GDM1 (cell line): Measurements from ENCODE around the gene PPP2R2D.
"Not testable (repeated sequence)": the region's sequence is repeated elsewhere in the genome, so short reads cannot be mapped to it uniquely, and the experiment has no call there.

Experiments
- DNase-seq: peaks from one replicate; lab custom pipeline; 2025; lab: John Stamatoyannopoulos, UW

Gene PPP2R2D

DNA sequence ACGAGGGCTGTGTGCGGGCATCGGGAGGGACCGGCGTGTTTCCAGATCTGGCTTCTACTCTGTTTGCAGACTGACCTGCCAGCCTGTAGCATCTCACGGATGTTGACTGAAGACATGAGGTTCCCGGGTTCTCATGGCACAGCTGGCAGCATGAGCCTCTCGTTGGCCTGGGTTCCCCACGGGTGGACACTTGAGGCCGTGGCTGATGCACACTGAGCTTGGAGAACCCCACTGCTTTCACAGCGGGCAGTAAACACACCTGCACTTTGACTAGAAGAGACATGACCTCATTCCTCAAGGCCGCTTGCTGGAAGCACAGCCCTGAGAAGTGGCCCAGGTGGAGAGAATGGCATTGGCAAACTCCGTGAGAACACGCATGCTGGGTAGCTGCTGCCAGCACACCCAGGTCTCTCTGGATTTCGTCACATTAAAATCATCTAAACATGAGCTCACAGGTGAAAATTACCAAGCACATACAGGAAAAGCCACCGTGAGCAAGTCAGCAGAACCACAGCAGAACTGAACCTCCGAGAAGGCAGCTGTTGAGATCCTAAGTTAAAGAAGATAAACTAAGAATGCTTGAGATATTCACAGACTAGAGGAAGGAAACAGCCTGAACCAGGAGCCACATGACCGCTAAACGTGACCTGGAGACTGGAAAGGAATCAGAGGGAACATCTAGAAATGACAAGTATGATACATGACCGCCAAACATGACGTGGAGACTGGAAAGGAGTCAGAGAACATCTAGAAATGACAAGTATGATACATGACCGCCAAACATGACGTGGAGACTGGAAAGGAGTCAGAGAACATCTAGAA is 48.4 kb downstream of the PPP2R2D start:
- DNase-seq: no peak

DNA sequence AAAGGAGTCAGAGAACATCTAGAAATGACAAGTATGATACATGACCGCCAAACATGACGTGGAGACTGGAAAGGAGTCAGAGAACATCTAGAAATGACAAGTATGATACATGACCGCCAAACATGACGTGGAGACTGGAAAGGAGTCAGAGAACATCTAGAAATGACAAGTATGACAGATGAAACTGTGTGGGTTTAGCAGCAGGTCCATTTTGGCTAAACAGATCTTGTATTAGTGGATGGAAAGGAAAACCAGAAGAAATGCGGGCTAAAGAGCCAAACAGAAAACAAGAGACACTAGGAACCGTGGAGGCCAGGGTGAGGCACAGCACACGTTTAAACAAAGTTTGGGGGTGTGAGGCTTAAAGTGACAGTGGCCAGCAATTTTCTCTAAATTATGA is 49.1 kb downstream of the PPP2R2D start:
- DNase-seq: not testable (repeated sequence)

DNA sequence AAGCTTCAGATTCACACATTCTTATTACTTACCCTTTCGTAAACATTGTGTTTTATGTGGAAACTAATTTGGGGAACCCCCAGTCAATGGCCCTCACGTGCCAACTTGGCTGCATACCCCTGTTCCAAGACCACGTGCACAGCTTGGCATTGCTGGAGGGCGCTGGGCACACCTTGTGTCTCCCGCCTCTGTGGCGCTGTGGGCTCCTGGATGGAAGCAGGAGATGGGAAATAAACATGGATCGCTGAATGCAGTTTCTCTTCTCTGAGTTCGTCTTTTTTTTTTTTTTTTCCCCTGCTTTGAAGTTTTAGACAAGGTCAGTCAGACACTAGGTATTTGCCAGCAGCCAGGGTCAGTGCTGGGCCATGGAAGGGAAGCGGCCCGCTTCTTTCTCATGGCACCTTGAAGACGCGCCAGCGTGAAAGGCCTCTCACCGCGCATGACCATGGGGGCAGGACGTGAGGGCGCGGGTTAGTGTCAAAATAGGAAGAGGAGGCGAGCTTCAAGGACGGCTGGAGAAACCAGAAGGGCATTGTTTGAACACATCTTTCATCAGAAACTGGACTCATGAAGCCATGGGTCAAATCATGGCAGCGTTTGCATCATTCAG is 53.7 kb downstream of the PPP2R2D start:
- DNase-seq: no peak

DNA sequence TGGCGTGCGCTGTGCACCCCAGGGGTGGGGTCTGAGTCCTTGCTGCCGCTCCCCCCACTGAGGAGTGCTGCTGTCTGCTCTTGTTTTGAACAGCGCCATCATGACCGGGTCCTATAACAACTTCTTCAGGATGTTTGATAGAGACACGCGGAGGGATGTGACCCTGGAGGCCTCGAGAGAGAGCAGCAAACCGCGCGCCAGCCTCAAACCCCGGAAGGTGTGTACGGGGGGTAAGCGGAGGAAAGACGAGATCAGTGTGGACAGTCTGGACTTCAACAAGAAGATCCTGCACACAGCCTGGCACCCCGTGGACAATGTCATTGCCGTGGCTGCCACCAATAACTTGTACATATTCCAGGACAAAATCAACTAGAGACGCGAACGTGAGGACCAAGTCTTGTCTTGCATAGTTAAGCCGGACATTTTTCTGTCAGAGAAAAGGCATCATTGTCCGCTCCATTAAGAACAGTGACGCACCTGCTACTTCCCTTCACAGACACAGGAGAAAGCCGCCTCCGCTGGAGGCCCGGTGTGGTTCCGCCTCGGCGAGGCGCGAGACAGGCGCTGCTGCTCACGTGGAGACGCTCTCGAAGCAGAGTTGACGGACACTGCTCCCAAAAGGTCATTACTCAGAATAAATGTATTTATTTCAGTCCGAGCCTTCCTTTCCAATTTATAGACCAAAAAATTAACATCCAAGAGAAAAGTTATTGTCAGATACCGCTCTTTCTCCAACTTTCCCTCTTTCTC is 55.0 kb downstream of the PPP2R2D start:
- DNase-seq: no peak

DNA sequence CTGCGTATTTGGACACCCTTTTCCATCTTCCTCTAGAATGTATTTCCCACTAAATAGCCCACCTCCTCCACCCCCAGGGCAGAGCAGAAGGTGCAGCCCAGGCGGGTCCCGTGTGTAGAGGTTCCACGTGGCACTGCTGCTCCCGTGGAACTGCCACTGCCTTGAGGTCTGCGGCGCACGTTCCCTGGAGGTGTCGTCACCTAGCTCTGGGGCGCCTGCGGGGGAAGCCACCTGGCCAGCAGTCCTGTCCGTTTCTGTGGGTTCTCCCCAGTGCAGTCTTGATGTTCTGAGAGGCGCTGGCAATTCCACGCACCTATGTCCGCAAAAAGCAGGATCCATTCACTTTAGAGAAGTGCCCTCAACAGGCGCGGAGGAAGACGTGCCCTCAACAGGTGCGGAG is 59.0 kb downstream of the PPP2R2D start:
- DNase-seq: no peak

DNA sequence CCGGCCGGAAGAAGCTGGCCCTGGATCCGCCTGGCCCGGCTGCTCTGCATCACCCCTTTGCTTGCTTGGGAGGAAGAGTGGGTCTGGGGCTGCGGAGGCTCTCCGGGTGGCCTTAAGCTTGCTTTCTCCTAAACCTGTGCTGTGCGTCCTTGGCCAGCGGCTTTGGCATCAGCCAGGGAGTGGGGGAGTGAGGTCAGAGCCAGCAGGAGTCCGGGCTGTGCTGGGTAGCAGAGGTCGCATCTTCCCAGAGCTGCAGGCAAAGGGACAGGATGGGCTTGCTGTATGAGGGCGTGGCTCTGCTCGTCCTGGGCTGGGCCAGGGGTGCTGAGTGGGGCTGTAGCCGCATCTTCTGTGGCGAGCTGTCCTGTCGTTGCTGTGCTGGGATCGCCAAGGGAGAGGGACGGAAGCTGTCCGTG is 59.8 kb downstream of the PPP2R2D start:
- DNase-seq: no peak

DNA sequence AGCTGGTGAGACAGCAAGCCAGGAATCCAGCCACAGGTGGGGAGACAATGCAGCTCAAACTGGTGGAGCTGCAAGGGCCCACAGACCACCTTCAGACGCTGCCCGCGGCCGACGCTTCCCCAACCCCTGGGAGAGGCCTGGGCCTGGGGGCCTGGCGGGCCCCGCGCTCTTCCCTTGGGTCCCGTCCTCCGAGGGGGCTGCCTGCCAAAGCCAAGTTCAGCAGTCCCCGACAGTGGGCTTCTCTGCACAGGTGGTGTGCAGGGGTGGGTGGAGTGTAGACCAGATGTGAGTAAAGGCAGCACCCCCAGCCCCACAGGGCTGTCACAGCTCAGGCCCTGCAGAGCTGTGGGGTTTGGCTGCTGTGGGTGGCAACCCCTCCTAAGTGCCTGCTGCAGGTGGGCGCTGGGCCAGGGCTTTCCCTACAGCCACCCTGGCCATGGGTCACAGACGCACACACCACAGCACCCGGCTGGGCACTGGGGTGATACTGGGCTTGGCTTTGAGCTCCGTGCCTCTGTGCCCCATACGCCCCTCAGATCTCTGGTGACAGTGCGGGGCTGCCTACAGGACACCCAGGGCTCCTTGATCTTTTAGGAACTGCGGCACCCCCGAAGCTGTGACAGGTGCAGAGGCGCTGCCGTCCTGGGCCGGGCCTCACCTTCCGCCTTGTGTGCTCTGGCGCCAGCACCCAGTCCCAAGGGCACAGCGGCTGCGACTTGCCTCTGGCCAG is 60.4 kb downstream of the PPP2R2D start:
- DNase-seq: no peak

DNA sequence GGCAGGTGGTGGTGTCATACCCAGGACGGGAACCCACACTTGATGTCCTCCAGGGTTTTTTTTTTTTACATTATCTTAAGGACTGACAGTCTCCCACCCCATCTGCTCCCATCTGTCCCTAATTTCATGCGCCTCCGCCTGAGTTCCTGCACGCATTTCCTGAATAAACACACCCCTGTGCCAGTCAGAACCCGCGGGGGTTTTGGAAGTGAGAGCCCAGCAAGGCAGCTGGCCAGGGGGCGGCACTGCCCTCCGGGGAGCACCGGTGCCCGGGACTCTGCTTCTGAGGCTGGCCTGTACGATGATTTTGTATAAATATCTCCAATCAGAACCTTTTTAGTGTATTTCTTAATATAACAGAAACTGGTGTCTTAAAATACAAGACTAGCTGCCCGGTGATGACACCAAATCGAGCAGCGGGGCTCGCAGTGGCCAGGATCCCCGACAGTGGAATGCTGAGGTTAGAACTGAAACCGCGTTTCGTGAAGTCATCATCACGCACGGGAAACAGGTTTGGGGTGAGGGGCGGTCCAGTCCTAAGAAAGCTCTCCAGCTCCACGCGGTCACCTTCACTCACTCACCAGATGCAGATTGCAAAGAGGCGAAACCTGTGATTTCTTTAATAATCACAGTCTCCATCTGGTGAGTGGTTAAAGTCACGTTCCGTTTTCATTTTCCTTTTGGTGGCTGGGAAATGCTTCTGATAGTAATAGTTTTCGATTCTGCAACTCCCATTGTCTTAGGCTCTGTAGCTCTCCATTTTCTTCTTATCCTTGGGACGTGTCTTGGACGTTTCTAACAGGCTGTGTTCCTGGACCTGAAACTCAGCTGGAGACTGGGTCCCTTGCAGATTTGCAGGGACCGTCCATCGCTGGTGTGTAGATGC is 61.2 kb downstream of the PPP2R2D start:
- no peak for DNase-seq

DNA sequence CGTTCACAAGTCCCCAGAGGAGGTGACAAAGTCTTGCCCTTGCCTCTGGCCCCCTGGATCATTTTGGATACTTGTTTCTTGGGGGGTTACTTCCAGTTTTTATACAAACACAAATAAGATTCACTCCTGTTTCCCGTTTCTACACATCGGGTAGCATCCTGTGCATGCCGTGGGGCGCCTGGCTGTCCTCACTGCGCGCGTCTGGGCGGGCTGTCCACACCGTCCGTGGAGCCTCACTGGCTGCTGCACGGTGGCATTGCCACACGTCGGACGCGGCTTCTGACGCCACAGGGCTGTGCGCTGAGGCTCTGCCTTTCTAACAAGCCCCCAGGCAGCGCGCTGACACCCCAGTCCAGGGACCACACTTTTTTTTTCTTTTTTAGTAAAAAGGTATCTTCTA is 62.5 kb downstream of the PPP2R2D start:
- no peak for DNase-seq

DNA sequence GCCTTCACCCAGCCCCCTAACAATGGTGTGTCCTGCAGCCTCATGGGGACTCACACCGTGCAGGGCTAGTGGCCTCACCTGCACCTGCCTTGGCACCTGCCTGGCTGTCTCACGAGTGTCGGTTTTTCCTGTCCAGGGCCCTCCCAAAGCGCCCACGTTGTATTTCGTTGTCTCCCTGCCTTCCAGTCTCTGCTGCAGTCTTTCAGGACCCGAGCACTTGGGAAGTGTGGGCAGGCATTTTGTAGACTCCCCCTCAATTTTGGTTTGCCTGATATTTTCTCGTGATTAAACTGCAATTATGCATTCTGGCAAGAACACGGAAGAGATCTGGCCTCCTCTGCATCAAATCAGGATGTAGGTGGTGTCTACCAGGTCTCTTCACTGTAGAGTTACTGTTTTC is 63.0 kb downstream of the PPP2R2D start:
- no peak for DNase-seq

DNA sequence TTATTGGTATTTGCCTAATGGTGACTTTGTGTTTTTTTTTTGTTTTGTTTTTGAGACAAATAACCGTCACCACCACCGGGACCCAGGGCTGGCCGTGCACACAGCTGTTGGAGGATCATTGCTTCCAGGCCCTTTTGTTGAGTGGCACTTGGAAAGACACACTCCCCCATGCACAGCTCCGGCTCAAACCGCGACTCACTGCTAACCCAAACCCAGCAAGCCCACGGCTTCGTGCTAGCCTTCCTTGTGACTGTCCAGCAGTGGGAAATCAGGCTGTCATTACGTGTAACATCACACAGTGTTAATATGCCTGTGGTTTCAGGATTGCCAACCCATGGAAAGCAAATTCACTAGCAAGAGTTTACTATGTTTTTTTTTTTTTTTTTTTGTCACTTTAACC is 63.5 kb downstream of the PPP2R2D start:
- DNase-seq: no peak

DNA sequence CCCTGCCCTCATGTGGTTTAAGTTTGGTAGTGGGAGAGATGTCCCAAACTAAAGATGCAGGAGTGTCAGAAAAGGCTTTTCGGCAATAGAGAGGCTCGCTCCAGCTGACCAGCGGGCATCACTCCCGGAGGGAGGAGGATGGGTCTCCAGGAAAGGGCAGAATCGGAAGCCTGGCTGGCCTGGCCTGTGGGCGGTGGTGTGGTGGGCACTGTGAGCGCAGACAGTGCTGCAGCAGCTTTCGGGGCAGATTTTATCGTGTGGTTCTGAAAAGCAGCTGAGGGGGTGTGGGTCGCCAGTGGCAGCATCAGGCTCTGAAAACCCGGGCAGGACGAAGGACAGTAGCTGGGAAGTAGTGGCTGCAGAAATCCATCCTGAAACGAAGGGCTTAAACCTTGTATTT is 68.1 kb downstream of the PPP2R2D start:
- DNase-seq: no peak

DNA sequence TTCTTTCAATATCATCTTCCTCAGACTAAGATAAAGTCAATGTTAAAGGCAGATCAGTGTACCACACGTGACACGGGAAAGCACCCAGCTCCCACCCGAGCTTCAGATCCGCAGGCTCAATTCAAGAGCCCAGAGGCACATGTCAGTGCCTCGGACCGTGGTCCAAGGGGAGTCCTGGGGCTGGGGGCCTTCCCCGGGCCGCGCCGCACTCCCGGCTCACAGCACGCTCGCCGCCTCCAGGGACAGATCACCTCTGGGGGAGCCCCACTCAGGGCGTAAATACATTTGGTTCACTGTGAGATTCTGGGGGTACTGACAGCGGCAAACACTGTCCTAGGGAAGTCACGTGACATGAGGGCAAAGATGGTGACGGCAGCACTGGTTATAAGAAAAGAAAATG is 70.1 kb downstream of the PPP2R2D start:
- DNase-seq: no peak

DNA sequence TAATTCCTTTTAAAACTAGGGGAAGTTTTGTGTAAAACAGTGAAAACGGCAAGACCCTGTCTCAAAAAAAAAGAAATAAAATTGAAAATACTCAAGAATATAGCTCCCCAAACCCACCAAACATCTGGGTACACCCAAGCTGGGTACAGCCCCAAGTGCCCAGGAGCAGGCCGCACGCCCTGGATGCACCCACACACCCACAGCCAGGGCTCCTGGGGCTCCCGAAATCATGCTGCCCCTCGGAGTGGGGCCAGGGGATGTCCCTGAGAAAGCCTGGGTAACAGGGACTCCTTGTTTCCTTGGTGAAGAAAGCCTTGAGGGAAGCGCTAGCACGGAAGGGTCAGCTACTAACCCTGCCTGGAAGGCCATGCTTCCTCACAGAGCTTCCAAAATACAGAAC is 70.8 kb downstream of the PPP2R2D start:
- no peak for DNase-seq

DNA sequence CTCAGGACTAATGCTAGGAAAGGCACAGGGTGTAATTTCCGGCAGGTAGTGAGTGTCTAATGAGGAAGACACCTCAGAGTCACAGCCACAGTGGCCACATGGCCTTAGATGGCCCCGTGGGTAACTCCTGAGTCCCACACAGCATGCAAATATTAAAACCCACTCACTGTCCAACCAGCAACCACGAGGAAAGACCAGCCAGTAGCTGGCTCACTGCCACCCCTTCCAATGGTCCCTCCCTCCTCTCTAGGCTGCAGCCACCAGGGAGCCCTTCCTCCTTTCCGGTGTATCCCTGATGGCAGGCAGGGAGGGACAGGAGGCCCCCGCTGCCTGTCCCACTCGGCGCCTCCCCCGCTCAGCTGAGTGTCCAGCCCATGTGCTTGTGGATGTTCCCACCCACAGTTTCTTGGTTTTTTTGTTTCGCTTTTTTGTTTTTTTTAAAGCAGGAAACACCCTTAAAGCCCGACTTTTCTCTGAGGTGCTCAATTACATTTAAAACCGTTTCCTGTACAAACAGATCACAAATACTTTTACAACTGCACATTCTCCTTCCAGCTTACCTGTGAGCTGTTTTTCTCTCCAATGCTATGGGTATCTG is 71.8 kb downstream of the PPP2R2D start:
- DNase-seq: no peak

DNA sequence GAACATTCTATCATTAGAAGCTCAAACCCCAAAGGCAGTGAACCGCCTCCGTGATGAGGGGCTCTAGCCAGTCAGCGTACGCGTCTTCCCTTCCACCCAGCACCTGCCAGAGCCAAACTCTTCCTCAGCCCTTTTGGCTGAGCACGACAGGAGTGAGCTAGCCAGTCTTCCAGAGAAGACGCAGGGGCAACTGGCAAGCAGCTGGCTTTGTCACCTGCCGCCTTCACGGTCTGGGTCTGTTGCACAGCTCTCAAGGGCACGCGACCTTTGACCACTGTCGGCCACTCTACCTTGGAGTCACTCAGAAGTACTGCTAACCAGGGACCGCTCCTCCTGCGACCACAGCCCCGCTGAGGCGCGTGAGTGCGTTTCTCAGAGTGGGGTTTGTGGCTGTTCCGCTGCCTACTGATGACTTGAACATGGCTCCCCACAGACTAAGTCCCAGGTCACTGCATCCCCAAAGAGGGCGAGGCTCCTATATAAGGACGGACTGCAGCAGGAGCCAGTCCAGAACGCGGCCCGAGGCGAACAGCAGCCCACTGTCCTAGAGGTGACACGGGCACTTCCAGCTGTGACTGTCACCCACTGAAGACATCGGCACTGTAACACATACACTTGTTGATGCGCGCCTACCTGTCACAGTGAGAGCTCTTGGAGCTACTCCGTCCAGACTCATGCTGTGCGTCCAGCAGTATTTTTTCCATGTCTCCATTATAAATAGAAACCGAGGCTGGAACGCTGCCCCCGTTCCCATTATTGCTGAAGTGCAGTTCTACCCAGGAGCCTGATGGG is 72.5 kb downstream of the PPP2R2D start:
- DNase-seq: no peak

DNA sequence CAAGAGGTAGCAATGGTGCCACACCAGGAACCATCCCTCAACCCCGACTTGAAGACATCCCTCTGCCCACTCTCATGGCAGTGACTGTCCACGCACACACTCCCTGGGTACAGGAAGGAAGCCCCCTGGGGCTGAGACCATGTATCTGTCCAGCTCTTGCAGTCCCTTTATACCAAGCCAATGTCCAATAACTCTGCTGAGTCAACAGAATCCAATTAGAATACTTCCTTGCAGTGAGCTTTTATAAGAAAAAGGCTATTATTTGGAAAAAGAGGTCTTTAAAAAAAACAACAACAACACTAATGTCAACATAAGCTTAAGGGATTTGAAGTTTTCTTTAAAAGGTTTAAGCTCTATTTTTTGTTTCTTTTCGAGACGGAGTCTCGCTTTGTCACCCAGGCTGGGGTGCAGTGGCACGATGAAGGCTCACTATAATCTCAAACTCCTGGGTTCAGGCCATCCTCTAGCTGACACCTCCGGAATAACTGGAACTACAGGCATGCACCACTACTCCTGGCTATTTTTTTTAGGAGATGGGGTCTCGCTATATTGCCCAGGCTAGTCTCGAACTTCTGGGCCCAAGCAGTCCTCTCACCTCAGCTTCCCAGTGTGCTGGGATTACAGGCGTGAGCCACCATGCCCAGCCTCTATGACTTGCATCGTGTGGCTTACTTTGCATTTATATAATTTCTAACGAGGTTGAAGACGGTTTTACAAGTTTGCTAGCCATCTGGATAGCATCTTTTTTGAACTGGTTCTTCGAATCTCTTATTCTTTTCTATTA is 73.4 kb downstream of the PPP2R2D start:
- DNase-seq: no peak

DNA sequence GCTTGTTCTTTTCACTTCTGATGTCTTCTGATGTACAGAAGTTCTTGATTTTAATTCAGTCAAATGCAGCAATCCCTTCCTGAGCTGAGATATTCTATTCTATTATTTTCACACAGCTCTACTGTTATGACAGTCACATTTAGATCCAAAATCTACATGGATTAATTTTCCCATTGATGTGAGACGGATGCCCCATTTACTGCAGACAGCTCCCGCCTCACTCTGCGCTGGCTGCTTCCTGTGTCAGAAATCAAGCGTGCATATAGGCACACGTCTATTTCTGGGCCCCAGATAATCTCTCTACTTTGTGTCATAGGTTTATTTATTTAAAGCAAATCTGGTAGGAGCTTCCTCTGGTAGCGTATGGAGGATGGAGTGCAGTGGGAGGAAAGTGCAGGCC is 74.2 kb downstream of the PPP2R2D start:
- DNase-seq: no peak

DNA sequence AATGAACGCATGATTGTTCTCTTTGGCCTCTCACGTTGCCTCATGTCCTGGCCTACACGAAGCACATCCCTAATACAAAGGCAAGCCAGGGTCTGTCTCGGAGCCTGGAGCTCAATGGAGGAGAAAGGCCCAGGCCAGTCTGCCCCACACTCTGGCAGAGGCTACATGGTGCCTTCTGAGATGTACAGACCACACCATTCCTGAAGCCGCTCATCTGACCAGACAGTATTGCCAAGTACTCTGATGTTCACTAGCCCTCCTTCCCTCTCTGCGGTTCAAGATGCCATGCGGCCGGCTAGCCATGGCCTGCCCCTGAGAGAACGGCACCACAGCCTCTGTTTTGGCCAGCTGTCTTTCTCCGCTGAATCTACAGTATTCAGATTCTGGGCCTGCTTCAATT is 75.0 kb downstream of the PPP2R2D start:
- no peak for DNase-seq
